ENCODE results near the gene CA5B. TPM values are rescaled to one million over a fixed set of nuclear protein-coding genes. Genes with fewer than 3 reads are reported as not detected.
"Not testable (repeated sequence)": the region's sequence is repeated elsewhere in the genome, so short reads cannot be mapped to it uniquely, and the experiment has no call there.

Gene CA5B, protein sequence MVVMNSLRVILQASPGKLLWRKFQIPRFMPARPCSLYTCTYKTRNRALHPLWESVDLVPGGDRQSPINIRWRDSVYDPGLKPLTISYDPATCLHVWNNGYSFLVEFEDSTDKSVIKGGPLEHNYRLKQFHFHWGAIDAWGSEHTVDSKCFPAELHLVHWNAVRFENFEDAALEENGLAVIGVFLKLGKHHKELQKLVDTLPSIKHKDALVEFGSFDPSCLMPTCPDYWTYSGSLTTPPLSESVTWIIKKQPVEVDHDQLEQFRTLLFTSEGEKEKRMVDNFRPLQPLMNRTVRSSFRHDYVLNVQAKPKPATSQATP
- total RNA-seq (10 to 100 TPM; 16.4 to 64.6 (median 39.5) TPM), polyA plus RNA-seq (10 to 100 TPM; 55.8 to 63.5 TPM), total RNA-seq (36.1 reads per million, percentile 64 among the genes with 10 or more reads in this experiment)

DNA sequence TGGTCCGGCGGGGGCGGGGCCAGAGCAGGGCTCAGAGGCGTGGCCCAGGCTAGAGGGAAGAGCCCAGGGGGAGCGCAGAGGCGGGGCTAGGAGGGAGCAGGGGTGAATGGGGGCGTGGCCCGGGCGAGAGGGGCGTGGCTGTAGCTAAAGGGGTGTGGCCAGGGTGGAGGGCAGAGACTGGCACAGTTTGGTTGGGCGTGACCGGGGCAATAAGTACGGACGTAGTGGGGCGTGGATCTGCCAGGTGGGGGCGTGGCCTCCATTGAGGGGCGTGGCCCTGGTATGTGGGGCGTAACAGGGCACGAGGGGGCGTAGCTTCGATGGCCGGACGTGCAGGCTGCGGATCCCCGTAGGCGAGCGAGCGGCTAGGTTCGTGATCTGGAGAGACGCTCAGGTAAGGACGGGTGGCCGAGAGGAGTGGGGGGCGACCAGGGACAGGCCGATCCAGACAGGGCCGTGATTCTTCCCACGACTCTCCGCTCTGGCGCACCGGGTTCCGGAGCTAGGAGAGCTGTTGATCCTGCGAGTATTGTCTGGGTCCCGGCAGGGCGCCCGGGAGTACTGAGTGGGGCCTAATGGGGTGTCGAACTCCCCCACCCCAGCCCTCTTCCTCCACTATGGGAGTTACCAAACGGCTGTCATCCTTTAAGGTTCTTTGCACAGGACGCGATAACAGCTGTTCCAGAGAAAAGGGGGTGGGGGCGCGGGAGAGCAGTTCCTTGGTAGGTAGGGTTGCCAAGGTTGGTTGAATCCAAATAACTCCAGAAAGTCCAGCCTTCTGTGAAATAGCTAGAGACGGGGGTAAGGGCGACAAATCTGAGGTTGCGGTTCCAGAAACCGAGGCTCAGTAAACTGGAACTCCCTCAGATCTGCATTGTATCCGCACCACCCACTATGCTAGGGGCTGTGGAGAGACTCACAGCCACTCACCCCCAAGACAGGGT, at the start of gene CA5B:
CA5B (plus strand) TSS at position 312 of the 944 bp plus-strand sequence. CDS start 11,754 bp downstream, outside the sequence.
- Histone ChIP-seq H3K36me3 (ENCODE audit: control insufficient read depth in 2 of 3, insufficient read depth in 3 of 3, low read length in 3 of 3) (peaks cover 0 to 8% (median 0%) of the 10 kb centered on the region in 3 experiments), H3K4me1 (ENCODE audit: control insufficient read depth in 2 of 2, insufficient read depth in 2 of 2, low read length in 2 of 2) (peaks cover 16 to 19% of the 10 kb centered on the region in 2 donors), H3K9me3 (ENCODE audit: control insufficient read depth in 2 of 3, low read length in 3 of 3) (no peaks in the 10 kb centered on the region), H3K4me3 (ENCODE audit: low read length) (peak within 1 kb of the TSS; percentile 82), H3K27me3 (ENCODE audit: control insufficient read depth in 2 of 2, insufficient read depth in 2 of 2, low read length in 2 of 2) (no peaks in the 10 kb centered on the region), H3K27ac (ENCODE audit: low read depth, low read length) (peak within 1 kb of the TSS; percentile 72)
- ATAC-seq (peak; percentile 98), DNase-seq (peak; percentile 93 to 100 (median 98))
- POLR2A ChIA-PET = interaction anchor here (0.6 to 4.9 kb wide), 9 partner anchors 14 to 981 kb away, joined by 3 to 162 read pairs (median 7); partner anchors contain the start of genes AP1S2, SYAP1 and ZRSR2
- H3K9me3 Mint-ChIP-seq = no peaks in the 10 kb centered on the region
- H3K27ac Mint-ChIP-seq = peak within 1 kb of the TSS; percentile 71 to 95 (median 91)
- peaks cover 0 to 2% (median 0%) of the 10 kb centered on the region in 5 donors for H3K27me3 Mint-ChIP-seq
- CTCF ChIA-PET = interaction anchor here (0.6 to 1.5 kb wide), 5 partner anchors 9 to 27 kb away, joined by 3 to 15 read pairs (median 6); no protein-coding TSS in a partner anchor
- H3K36me3 Mint-ChIP-seq = peaks cover 7 to 24% (median 13%) of the 10 kb centered on the region in 5 donors
- intact Hi-C loops (cut with micrococcal nuclease) = loop anchor here (1.0 to 10.0 kb wide), 14 partner anchors 12 to 2003 kb away; partner anchors contain the start of genes AP1S2 (in 2 of the 2), PIGA (in 2 of the 2), ZRSR2 (in 2 of the 2) and CTPS2 (in 1 of the 2)
- peaks cover 18 to 60% (median 43%) of the 10 kb centered on the region in 7 donors for H3K4me1 Mint-ChIP-seq
- peak within 1 kb of the TSS; percentile 89 to 99 (median 94) for H3K4me3 Mint-ChIP-seq

DNA sequence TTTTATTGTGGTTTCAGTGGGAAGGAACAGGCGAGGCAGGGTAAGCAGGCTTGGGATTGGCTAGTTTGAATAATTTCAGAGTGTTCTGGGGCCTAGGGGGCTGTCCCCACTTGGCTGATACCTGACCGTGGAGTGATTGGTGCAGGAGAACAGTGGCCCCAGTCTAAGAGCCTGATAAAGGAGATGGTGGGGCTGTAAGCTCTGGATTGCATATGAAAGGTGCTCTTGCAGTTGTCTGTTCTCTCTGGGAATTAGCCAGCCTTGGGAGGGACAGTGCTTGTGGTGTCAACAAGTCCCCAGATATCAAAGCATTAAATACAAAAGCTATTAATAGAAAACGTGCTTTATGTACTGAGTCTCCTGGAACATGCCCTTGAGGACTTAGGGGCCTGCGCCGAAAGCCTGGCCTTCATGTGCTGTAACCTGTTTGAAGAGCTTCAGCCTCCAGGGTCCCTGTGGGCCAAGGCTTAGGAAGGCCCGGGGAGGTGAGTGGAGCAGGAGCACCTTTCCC, 43.1 kb upstream of the CA5B start:
- ChIA-PET CTCF (interaction anchor here (0.6 kb wide), 1 partner anchor 443 kb away, joined by 3 read pairs; no protein-coding TSS in a partner anchor), POLR2A (interaction anchor here (1.1 kb wide), 1 partner anchor 160 kb away, joined by 4 read pairs; the partner anchor contains the start of gene AP1S2)
- DNase-seq = no peak
- H3K9me3 Mint-ChIP-seq = peaks cover 0 to 1% (median 0%) of the 10 kb centered on the region in 11 donors
- peaks cover 5 to 56% (median 9%) of the 10 kb centered on the region in 5 donors for H3K36me3 Mint-ChIP-seq
- Histone ChIP-seq H3K36me3 (ENCODE audit: control insufficient read depth in 2 of 3, insufficient read depth in 3 of 3, low read length in 3 of 3) (peaks cover 0 to 37% (median 0%) of the 10 kb centered on the region in 3 experiments), H3K27ac (ENCODE audit: low read depth, low read length) (no peak overlapping the region), H3K4me3 (ENCODE audit: low read length) (no peak overlapping the region), H3K9me3 (ENCODE audit: control insufficient read depth in 2 of 3, low read length in 3 of 3) (no peaks in the 10 kb centered on the region), H3K27me3 (ENCODE audit: control insufficient read depth in 2 of 2, insufficient read depth in 2 of 2, low read length in 2 of 2) (no peaks in the 10 kb centered on the region), H3K4me1 (ENCODE audit: control insufficient read depth in 2 of 2, insufficient read depth in 2 of 2, low read length in 2 of 2) (no peaks in the 10 kb centered on the region)
- ATAC-seq = no peak
- H3K4me3 Mint-ChIP-seq = no peak overlapping the region
- H3K4me1 Mint-ChIP-seq = peaks cover 0 to 5% (median 0%) of the 10 kb centered on the region in 7 donors
- H3K27me3 Mint-ChIP-seq = no peaks in the 10 kb centered on the region
- intact Hi-C loops (cut with micrococcal nuclease) = loop anchor here in 1 of 2 donors (10.0 kb wide), 1 partner anchor 430 kb away; the partner anchor contains the start of gene GRPR
- no peak overlapping the region for H3K27ac Mint-ChIP-seq

- Mint-ChIP-seq H3K9me3 (peaks cover 0 to 1% (median 0%) of the 10 kb centered on the region in 11 donors), H3K4me3 (no peak overlapping the region), H3K27ac (no peak overlapping the region), H3K4me1 (peaks cover 0 to 5% (median 0%) of the 10 kb centered on the region in 7 donors), H3K36me3 (peaks cover 0 to 53% (median 4%) of the 10 kb centered on the region in 5 donors), H3K27me3 (no peaks in the 10 kb centered on the region)
- Histone ChIP-seq H3K27ac (ENCODE audit: low read depth, low read length) (no peak overlapping the region), H3K4me3 (ENCODE audit: low read length) (no peak overlapping the region), H3K4me1 (ENCODE audit: control insufficient read depth in 2 of 2, insufficient read depth in 2 of 2, low read length in 2 of 2) (no peaks in the 10 kb centered on the region), H3K9me3 (ENCODE audit: control insufficient read depth in 2 of 3, low read length in 3 of 3) (no peaks in the 10 kb centered on the region), H3K27me3 (ENCODE audit: control insufficient read depth in 2 of 2, insufficient read depth in 2 of 2, low read length in 2 of 2) (no peaks in the 10 kb centered on the region), H3K36me3 (ENCODE audit: control insufficient read depth in 2 of 3, insufficient read depth in 3 of 3, low read length in 3 of 3) (peaks cover 0 to 37% (median 0%) of the 10 kb centered on the region in 3 experiments)
- DNase-seq (no peak), ATAC-seq (no peak)
- ChIA-PET POLR2A (no interaction called here), CTCF (no interaction called here)
- intact Hi-C loops (cut with micrococcal nuclease) = loop anchor here in 1 of 2 donors (10.0 kb wide), 1 partner anchor 428 kb away; the partner anchor contains the start of gene GRPR
Measured at GRCh38 chrX:15696516-15696915, 41.6 kb upstream of the CA5B start.

DNA sequence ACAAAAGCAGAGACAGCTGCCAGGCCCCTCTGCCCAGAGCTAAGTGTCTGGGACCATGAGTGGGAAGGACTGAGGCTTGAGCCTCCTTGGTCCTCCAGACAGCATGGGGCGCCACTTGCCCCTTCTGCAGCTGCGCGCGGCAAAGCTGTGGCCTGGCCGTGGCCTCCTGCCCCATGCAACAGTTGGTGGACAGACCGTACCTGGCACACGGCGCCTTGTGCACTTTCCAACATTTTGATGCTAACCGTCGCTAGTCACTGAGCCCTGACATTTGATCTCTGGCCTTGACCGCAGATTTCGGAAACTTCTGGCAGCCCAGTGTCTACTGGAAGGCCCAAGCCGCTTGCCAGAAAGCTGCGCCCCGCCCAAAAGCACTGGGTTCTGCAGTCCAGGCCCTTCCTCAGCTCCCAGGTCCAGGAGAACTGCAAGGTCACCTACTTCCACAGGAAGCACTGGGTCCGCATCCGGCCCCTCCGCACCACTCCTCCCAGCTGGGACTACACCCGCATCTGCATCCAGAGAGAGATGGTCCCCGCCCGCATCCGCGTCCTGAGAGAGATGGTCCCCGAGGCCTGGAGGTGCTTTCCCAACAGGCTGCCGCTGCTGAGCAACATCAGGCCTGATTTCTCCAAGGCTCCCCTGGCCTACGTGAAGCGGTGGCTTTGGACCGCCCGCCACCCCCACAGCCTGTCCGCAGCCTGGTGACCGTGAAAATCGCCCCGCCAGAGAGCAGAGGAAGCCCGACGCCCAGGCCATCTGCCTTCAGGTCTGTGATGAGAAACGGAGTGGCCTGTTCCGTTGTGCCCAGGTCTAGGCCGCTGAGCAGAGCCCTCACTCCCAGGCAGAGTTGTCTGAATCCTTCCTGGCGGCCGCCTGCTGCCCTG, 35.3 kb upstream of the CA5B start:
- Histone ChIP-seq H3K27ac (ENCODE audit: low read depth, low read length) (no peak overlapping the region), H3K27me3 (ENCODE audit: control insufficient read depth in 2 of 2, insufficient read depth in 2 of 2, low read length in 2 of 2) (no peaks in the 10 kb centered on the region), H3K36me3 (ENCODE audit: control insufficient read depth in 2 of 3, insufficient read depth in 3 of 3, low read length in 3 of 3) (peaks cover 0 to 9% (median 0%) of the 10 kb centered on the region in 3 experiments), H3K4me3 (ENCODE audit: low read length) (no peak overlapping the region), H3K9me3 (ENCODE audit: control insufficient read depth in 2 of 3, low read length in 3 of 3) (no peaks in the 10 kb centered on the region), H3K4me1 (ENCODE audit: control insufficient read depth in 2 of 2, insufficient read depth in 2 of 2, low read length in 2 of 2) (no peaks in the 10 kb centered on the region)
- peaks cover 0 to 25% (median 1%) of the 10 kb centered on the region in 5 donors for H3K36me3 Mint-ChIP-seq
- POLR2A ChIA-PET = interaction anchor here (0.7 kb wide), 1 partner anchor 8 kb away, joined by 4 read pairs; no protein-coding TSS in a partner anchor
- no peaks in the 10 kb centered on the region for H3K27me3 Mint-ChIP-seq
- no peak overlapping the region for H3K27ac Mint-ChIP-seq
- DNase-seq (no peak), ATAC-seq (no peak)
- no peaks in the 10 kb centered on the region for H3K4me1 Mint-ChIP-seq
- H3K9me3 Mint-ChIP-seq = no peaks in the 10 kb centered on the region
- intact Hi-C loops (cut with micrococcal nuclease) = no loop called here
- CTCF ChIA-PET = no interaction called here
- H3K4me3 Mint-ChIP-seq = no peak overlapping the region

DNA sequence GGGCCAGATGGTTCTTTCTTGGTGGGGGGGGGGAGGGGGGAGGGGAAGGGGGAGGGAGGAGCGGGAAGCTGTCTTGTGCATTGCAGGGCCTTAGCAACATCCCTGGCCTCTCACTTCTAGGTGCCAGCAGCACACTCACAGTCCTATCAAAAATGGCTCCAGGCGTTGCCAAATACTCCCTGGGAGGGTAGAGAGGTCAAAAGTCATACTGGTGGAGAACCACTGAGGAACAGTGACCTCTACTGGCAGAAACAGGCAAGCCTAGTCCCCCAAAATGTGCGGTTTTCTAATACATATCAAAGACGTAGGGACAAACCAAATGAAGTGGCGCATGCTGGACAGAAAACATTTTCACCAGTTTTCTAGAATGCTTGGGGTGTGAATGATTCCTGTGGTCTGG, 34.3 kb upstream of the CA5B start:
- peak; percentile 66 for ATAC-seq
- H3K36me3 Mint-ChIP-seq = peaks cover 0 to 29% (median 1%) of the 10 kb centered on the region in 5 donors

More for the DNA sequence above, 34.3 kb upstream of the CA5B start:
- CTCF ChIA-PET; H3K9me3 ChIP-seq (ENCODE audit: control insufficient read depth in 2 of 3, low read length in 3 of 3); POLR2A ChIA-PET; H3K27me3 Mint-ChIP-seq; DNase-seq; intact Hi-C loops (cut with micrococcal nuclease); H3K4me1 Mint-ChIP-seq; H3K27ac Mint-ChIP-seq; H3K4me1 ChIP-seq (ENCODE audit: control insufficient read depth in 2 of 2, insufficient read depth in 2 of 2, low read length in 2 of 2); H3K4me3 ChIP-seq (ENCODE audit: low read length); H3K4me3 Mint-ChIP-seq; H3K36me3 ChIP-seq (ENCODE audit: control insufficient read depth in 2 of 3, insufficient read depth in 3 of 3, low read length in 3 of 3); H3K27ac ChIP-seq (ENCODE audit: low read depth, low read length); H3K27me3 ChIP-seq (ENCODE audit: control insufficient read depth in 2 of 2, insufficient read depth in 2 of 2, low read length in 2 of 2); H3K9me3 Mint-ChIP-seq: not testable (repeated sequence)
